ENCODE data around the gene FBXW5. TPM values are rescaled to one million over a fixed set of nuclear protein-coding genes. Genes with fewer than 3 reads are reported as not detected.

FBXW5 gene
- total and polyA plus RNA-seq, 2 experiments from 2014 or later: 27.0 to 111 TPM

DNA sequence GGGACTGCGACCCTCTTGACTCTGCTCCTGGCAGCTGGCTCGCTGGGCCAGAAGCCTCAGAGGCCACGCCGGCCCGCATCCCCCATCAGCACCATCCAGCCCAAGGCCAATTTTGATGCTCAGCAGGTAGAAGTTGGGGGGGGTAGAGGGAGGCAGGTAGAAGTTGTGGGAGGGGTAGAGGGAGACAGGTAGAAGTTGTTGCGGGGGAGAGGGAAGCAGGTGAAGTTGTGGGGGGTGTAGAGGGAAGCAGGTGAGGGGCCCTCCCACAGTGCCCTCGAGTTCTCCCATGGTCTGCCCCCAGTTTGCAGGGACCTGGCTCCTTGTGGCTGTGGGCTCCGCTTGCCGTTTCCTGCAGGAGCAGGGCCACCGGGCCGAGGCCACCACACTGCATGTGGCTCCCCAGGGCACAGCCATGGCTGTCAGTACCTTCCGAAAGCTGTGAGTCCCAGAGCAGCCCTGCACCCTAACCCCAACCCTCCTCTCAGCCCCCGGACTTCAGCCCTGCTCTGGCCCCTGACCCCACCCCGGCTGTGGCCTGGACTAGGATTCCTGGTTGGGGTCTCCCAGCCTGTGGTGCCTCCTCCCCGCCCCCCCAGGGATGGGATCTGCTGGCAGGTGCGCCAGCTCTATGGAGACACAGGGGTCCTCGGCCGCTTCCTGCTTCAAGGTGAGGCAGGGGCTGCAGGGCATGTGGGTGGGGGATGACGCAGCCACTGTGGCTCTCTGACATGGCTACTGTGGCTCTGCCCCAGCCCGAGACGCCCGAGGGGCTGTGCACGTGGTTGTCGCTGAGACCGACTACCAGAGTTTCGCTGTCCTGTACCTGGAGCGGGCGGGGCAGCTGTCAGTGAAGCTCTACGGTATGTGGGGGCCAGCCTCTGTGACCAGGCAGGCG, 1.0 kb upstream of the FBXW5 start:
- TF ChIP-seq, protein P1, sequence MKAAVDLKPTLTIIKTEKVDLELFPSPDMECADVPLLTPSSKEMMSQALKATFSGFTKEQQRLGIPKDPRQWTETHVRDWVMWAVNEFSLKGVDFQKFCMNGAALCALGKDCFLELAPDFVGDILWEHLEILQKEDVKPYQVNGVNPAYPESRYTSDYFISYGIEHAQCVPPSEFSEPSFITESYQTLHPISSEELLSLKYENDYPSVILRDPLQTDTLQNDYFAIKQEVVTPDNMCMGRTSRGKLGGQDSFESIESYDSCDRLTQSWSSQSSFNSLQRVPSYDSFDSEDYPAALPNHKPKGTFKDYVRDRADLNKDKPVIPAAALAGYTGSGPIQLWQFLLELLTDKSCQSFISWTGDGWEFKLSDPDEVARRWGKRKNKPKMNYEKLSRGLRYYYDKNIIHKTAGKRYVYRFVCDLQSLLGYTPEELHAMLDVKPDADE (IDR thresholded peaks at IDR 0.05): no peak
- TF ChIP-seq JUNB (IDR thresholded peaks at IDR 0.05; ENCODE audit: unreplicated experiment) (no peak), POLR2AphosphoS5 (IDR thresholded peaks at IDR 0.05; ENCODE audit: low read depth) (no peak), EZH2 (IDR thresholded peaks at IDR 0.05; ENCODE audit: low read depth, unreplicated experiment) (no peak), STAT1 (IDR thresholded peaks at IDR 0.05; ENCODE audit: unreplicated experiment) (no peak), ZNF331 (CRISPR knock-in tag; IDR thresholded peaks at IDR 0.05; ENCODE audit: low read depth) (no peak), EZH2phosphoT487 (IDR thresholded peaks at IDR 0.05; ENCODE audit: unreplicated experiment) (no peak), ZNF114 (CRISPR knock-in tag; IDR thresholded peaks at IDR 0.05) (no peak), NANOG (IDR thresholded peaks at IDR 0.05; ENCODE audit: borderline replicate concordance) (no peak), CREB1 (CRISPR knock-in tag; IDR thresholded peaks at IDR 0.05; ENCODE audit: low read depth) (no peak)
- TF ChIP-seq, protein P2, sequence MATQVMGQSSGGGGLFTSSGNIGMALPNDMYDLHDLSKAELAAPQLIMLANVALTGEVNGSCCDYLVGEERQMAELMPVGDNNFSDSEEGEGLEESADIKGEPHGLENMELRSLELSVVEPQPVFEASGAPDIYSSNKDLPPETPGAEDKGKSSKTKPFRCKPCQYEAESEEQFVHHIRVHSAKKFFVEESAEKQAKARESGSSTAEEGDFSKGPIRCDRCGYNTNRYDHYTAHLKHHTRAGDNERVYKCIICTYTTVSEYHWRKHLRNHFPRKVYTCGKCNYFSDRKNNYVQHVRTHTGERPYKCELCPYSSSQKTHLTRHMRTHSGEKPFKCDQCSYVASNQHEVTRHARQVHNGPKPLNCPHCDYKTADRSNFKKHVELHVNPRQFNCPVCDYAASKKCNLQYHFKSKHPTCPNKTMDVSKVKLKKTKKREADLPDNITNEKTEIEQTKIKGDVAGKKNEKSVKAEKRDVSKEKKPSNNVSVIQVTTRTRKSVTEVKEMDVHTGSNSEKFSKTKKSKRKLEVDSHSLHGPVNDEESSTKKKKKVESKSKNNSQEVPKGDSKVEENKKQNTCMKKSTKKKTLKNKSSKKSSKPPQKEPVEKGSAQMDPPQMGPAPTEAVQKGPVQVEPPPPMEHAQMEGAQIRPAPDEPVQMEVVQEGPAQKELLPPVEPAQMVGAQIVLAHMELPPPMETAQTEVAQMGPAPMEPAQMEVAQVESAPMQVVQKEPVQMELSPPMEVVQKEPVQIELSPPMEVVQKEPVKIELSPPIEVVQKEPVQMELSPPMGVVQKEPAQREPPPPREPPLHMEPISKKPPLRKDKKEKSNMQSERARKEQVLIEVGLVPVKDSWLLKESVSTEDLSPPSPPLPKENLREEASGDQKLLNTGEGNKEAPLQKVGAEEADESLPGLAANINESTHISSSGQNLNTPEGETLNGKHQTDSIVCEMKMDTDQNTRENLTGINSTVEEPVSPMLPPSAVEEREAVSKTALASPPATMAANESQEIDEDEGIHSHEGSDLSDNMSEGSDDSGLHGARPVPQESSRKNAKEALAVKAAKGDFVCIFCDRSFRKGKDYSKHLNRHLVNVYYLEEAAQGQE (IDR thresholded peaks at IDR 0.05; ENCODE audit: unreplicated experiment): no peak
- TF ChIP-seq, protein P3, sequence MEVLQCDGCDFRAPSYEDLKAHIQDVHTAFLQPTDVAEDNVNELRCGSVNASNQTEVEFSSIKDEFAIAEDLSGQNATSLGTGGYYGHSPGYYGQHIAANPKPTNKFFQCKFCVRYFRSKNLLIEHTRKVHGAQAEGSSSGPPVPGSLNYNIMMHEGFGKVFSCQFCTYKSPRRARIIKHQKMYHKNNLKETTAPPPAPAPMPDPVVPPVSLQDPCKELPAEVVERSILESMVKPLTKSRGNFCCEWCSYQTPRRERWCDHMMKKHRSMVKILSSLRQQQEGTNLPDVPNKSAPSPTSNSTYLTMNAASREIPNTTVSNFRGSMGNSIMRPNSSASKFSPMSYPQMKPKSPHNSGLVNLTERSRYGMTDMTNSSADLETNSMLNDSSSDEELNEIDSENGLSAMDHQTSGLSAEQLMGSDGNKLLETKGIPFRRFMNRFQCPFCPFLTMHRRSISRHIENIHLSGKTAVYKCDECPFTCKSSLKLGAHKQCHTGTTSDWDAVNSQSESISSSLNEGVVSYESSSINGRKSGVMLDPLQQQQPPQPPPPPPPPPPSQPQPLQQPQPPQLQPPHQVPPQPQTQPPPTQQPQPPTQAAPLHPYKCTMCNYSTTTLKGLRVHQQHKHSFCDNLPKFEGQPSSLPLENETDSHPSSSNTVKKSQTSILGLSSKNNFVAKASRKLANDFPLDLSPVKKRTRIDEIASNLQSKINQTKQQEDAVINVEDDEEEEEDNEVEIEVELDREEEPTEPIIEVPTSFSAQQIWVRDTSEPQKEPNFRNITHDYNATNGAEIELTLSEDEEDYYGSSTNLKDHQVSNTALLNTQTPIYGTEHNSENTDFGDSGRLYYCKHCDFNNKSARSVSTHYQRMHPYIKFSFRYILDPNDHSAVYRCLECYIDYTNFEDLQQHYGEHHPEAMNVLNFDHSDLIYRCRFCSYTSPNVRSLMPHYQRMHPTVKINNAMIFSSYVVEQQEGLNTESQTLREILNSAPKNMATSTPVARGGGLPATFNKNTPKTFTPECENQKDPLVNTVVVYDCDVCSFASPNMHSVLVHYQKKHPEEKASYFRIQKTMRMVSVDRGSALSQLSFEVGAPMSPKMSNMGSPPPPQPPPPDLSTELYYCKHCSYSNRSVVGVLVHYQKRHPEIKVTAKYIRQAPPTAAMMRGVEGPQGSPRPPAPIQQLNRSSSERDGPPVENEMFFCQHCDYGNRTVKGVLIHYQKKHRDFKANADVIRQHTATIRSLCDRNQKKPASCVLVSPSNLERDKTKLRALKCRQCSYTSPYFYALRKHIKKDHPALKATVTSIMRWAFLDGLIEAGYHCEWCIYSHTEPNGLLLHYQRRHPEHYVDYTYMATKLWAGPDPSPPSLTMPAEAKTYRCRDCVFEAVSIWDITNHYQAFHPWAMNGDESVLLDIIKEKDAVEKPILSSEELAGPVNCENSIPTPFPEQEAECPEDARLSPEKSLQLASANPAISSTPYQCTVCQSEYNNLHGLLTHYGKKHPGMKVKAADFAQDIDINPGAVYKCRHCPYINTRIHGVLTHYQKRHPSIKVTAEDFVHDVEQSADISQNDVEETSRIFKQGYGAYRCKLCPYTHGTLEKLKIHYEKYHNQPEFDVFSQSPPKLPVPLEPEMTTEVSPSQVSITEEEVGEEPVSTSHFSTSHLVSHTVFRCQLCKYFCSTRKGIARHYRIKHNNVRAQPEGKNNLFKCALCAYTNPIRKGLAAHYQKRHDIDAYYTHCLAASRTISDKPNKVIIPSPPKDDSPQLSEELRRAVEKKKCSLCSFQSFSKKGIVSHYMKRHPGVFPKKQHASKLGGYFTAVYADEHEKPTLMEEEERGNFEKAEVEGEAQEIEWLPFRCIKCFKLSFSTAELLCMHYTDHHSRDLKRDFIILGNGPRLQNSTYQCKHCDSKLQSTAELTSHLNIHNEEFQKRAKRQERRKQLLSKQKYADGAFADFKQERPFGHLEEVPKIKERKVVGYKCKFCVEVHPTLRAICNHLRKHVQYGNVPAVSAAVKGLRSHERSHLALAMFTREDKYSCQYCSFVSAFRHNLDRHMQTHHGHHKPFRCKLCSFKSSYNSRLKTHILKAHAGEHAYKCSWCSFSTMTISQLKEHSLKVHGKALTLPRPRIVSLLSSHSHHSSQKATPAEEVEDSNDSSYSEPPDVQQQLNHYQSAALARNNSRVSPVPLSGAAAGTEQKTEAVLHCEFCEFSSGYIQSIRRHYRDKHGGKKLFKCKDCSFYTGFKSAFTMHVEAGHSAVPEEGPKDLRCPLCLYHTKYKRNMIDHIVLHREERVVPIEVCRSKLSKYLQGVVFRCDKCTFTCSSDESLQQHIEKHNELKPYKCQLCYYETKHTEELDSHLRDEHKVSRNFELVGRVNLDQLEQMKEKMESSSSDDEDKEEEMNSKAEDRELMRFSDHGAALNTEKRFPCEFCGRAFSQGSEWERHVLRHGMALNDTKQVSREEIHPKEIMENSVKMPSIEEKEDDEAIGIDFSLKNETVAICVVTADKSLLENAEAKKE (CRISPR knock-in tag; IDR thresholded peaks at IDR 0.05): no peak
- TF ChIP-seq, protein P4, sequence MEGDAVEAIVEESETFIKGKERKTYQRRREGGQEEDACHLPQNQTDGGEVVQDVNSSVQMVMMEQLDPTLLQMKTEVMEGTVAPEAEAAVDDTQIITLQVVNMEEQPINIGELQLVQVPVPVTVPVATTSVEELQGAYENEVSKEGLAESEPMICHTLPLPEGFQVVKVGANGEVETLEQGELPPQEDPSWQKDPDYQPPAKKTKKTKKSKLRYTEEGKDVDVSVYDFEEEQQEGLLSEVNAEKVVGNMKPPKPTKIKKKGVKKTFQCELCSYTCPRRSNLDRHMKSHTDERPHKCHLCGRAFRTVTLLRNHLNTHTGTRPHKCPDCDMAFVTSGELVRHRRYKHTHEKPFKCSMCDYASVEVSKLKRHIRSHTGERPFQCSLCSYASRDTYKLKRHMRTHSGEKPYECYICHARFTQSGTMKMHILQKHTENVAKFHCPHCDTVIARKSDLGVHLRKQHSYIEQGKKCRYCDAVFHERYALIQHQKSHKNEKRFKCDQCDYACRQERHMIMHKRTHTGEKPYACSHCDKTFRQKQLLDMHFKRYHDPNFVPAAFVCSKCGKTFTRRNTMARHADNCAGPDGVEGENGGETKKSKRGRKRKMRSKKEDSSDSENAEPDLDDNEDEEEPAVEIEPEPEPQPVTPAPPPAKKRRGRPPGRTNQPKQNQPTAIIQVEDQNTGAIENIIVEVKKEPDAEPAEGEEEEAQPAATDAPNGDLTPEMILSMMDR (conservative IDR thresholded peaks at IDR 0.05; ENCODE audit: low read depth in 2 of 2): no peak
- no peak overlapping the region for H3K27ac Mint-ChIP-seq
- Histone ChIP-seq H3K4me2 (0 out of 2 replicates have a peak overlapping the region, but pooled peaks have one; percentile 51), H3K9me2 (ENCODE audit: insufficient read depth) (no peaks in the 10 kb centered on the region), H3K27ac (ENCODE audit: low read depth) (no peak overlapping the region), H3K27me3 (ENCODE audit: insufficient read depth) (no peaks in the 10 kb centered on the region), H2AFZ (no peak overlapping the region), H3K4me1 (ENCODE audit: insufficient read depth) (peaks cover 9% of the 10 kb centered on the region), H3K4me3 (no peak overlapping the region), H3K36me3 (ENCODE audit: insufficient read depth) (no peaks in the 10 kb centered on the region), H3F3A (replicated peaks; ENCODE audit: low read depth) (no peaks in the 10 kb centered on the region; the same call in 1 of the 2 replicates), H3K79me2 (replicated peaks; ENCODE audit: insufficient read depth) (0 out of 2 replicates have a peak, but pooled peaks cover 5% of the 10 kb centered on the region), H4K20me1 (replicated peaks; ENCODE audit: insufficient read depth) (no peaks in the 10 kb centered on the region)
- H3K36me3 Mint-ChIP-seq (ENCODE audit: low read depth): peaks cover 10% of the 10 kb centered on the region; the same call in 2 of the 3 replicates
- peaks cover 9% of the 10 kb centered on the region for H3K27me3 Mint-ChIP-seq (ENCODE audit: insufficient read depth, low read depth, poor library complexity)
- peaks cover 8% of the 10 kb centered on the region for H3K4me1 Mint-ChIP-seq
- H3K9me3 Mint-ChIP-seq: no peaks in the 10 kb centered on the region
- ATAC-seq (no peak), DNase-seq (ENCODE audit: low spot score) (no peak)
- no peak overlapping the region for H3K4me3 Mint-ChIP-seq
